Measurements from ENCODE around the gene ATP11A.
"Not testable (repeated sequence)": the region's sequence is repeated elsewhere in the genome, so short reads cannot be mapped to it uniquely, and the experiment has no call there.

Gene ATP11A

DNA sequence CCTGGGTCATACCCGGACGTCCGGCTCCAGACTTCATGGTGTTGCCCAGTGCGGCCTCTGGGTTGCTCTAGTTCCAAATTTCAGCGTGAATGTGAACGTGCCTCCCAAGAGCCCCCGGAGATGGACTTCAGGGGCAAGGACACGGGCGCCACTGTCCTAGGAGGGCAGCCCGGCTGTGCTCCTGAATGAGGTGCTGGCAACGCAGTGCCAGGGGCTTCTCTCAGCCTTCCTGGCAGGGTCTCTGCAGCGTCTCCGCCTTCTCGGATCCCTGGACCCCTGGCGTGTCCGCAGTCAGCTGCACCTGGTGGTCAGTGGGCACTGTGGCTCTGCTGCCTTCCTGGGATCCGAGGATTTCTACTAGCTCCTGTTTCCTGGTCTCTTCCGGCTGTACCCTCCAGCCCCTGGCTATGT lies 177.5 kb downstream of the ATP11A start:
- H3K4me3 ChIP-seq (ENCODE audit: low read depth, low read length): no peak overlapping the region
- TF ChIP-seq, protein P1, sequence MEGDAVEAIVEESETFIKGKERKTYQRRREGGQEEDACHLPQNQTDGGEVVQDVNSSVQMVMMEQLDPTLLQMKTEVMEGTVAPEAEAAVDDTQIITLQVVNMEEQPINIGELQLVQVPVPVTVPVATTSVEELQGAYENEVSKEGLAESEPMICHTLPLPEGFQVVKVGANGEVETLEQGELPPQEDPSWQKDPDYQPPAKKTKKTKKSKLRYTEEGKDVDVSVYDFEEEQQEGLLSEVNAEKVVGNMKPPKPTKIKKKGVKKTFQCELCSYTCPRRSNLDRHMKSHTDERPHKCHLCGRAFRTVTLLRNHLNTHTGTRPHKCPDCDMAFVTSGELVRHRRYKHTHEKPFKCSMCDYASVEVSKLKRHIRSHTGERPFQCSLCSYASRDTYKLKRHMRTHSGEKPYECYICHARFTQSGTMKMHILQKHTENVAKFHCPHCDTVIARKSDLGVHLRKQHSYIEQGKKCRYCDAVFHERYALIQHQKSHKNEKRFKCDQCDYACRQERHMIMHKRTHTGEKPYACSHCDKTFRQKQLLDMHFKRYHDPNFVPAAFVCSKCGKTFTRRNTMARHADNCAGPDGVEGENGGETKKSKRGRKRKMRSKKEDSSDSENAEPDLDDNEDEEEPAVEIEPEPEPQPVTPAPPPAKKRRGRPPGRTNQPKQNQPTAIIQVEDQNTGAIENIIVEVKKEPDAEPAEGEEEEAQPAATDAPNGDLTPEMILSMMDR (conservative IDR thresholded peaks at IDR 0.05; ENCODE audit: low read depth, low read length): no peak
- no peak for DNase-seq (ENCODE audit: low read depth)

DNA sequence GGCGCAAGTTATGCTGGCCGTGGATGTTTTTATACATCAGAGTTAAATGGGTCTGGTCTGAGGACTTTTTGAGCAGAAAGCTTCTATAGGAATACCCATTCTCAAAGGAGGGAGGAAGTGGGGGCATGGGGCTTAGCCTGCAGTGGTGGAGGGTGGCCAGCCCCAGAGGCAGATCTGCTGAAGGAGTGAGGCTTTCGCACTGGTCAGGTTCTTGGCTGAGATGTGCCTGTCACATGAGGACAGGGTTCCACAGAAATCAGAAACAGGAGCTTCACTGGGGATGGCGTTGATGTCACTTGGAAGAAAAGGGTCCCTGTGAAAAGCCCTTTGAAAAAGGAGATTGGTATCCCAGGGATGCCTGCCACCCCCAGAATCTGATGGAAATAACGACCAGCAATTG lies 178.5 kb downstream of the ATP11A start:
- no peak overlapping the region for H3K4me3 ChIP-seq (ENCODE audit: low read depth, low read length)
- no peak for DNase-seq (ENCODE audit: low read depth)
- TF ChIP-seq, protein P1 (conservative IDR thresholded peaks at IDR 0.05; ENCODE audit: low read depth, low read length): no peak

DNA sequence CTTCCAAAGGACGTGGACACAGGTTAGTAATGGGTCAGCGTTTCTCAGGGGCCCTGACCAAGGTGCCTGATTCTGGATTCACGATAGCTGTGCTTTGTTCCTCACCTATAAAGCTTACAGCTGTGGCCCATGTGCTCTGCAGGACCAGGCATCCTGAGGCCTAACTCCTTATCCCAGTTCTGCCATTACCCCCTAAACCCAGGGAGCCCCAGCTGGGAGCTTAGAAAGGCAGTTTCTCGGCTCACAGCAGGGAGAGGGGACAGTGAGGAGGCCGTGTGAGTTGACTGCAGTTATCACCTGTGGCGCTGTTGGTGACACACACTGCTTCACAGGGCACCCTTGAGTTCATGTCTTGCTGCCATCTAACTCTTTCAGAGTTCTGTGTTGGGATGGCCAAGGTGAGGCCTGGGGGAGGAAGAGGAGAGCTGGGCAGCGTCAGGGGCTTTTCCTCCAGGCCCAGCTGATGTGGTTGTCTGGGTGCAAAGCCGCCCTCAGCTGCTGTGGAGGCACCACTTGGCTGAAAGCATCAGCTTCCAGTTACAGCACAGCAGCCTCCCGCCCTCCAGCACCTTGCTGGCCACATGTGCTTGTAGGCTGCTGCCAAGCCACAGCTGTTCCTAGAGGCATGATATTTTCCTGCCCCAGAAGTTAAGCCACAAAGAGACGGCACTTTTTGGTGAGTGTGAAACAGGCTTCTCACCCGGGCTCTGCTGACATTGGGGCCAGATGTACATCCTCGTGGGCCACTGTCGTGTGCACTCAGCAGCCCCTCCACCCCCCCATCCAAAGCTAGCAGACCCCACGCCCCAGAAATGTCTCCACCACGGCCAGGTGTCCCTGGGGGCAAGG lies 179.6 kb downstream of the ATP11A start:
- no peak for DNase-seq (ENCODE audit: low read depth)
- no peak overlapping the region for H3K4me3 ChIP-seq (ENCODE audit: low read depth, low read length)
- TF ChIP-seq, protein P1 (conservative IDR thresholded peaks at IDR 0.05; ENCODE audit: low read depth, low read length): no peak

DNA sequence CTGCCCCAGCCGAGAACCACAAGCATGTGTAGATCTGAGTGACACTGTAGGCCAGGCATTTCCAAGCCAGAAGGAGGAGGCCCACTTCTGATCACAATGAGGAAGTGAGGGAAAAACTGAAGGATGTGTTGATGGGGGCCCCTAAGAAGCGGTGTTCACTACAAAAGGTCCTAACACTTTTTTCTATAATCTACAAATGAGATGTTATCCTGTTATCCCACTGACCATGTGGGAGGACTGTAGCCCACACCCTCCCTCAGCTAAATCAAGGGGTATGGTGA lies 180.2 kb downstream of the ATP11A start:
- DNase-seq (ENCODE audit: low read depth): no peak
- H3K4me3 ChIP-seq (ENCODE audit: low read depth, low read length): no peak overlapping the region
- TF ChIP-seq, protein P1 (conservative IDR thresholded peaks at IDR 0.05; ENCODE audit: low read depth, low read length): no peak

DNA sequence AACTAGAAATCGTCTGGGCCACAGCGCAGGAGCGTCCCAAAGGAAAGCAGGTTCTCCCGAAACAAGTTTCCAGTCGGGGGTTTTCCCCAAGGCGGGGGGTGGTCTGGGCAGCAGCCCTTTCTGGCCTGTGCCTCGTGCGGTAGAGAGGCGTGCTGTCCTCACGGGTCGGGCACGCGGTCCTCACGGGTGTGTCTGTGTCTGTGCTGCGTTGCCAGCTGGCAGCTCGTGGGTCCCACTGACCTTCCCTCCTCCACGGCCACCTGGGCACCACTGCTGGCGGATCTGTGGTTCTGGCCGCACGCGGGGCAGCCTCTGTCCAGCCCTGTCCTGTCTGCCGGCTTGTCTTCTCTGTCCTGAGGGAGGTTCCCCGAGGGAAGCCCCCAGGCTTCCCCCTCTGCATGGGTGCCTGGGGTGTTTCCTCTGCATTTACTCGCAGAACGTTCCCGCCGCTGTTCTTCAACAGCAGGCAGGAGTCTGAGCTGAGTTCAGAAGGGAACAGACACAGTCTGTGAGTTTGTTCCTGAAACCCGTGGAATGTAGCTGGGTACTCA lies 181.0 kb downstream of the ATP11A start:
- no peak overlapping the region for H3K4me3 ChIP-seq (ENCODE audit: low read depth, low read length)
- DNase-seq (ENCODE audit: low read depth): no peak
- TF ChIP-seq, protein P1 (conservative IDR thresholded peaks at IDR 0.05; ENCODE audit: low read depth, low read length): no peak

DNA sequence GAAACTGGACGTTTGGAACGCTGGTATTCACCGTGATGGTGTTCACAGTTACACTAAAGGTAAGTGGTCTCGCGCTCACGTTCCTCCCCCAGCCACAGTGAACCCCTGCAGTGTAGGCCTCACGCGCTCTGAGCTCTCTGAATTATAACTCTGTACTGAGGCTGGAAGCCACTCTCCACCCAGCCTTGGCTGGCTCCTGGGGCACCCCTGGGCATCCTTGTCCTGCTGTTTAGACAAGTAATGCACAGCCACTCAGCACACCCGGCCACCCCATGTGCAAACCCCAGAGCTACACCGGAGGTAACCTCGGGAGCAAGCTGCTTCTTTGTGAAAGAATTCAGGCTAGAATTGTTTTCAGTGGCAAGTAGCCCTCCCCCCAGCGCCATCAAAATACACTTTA lies 181.9 kb downstream of the ATP11A start:
- no peak overlapping the region for H3K4me3 ChIP-seq (ENCODE audit: low read depth, low read length)
- TF ChIP-seq, protein P1 (conservative IDR thresholded peaks at IDR 0.05; ENCODE audit: low read depth, low read length): no peak

DNA sequence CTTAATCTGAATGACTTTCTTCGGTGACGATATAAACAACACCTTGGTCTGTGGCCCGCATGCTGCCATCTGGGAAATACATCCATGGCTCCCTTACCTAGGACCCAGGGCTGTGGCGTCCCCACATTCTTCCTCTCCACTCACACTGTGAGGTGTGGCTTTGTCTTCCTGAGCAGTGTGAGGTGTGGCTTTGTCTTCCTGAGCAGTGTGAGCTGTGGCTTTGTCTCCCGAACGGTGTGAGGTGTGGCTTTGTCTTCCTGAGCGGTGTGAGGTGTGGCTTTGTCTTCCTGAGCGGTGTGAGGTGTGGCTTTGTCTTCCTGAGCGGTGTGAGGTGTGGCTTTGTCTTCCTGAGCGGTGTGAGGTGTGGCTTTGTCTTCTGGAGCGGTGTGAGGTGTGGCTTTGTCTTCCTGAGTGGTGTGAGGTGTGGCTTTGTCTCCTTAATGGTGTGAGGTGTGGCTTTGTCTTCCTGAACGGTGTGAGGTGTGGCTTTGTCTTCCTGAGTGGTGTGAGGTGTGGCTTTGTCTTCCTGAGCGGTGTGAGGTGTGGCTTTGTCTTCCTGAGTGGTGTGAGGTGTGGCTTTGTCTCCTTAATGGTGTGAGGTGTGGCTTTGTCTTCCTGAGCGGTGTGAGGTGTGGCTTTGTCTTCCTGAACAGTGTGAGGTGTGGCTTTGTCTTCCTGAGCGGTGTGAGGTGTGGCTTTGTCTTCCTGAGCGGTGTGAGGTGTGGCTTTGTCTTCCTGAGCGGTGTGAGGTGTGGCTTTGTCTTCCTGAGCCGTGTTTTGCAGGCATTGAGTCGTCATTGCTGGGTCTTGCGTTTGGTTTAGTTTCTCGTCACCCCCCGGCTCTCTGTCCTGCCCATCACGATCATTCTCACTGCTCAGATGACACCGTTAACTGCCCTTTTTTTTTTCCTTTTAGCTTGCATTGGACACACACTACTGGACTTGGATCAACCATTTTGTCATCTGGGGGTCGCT lies 183.1 kb downstream of the ATP11A start:
- H3K4me3 ChIP-seq (ENCODE audit: low read depth, low read length); DNase-seq (ENCODE audit: low read depth): not testable (repeated sequence)

More for the DNA sequence above, 181.9 kb downstream of the ATP11A start:
- DNase-seq (ENCODE audit: low read depth): no peak
